Fibroblast of skin of abdomen (primary cell): Measurements from ENCODE around the gene ACE2.
A peak's percentile ranks its signal among the peaks of the same experiment; 100 is the strongest.

Source experiments
- DNase-seq: peaks from one replicate; pipeline ENCODE4 v3.0.0-alpha.2; 2013

ACE2 gene

GRCh38 chrX:15574017-15574416 lies 26.7 kb downstream of the ACE2 start:
- DNase-seq: no peak

GRCh38 chrX:15570145-15570544 lies 30.6 kb downstream of the ACE2 start:
- no peak for DNase-seq

GRCh38 chrX:15567886-15568616 lies 32.7 kb downstream of the ACE2 start:
- DNase-seq: no peak

- DNase-seq: no peak
Measured at GRCh38 chrX:15567267-15567666, 33.5 kb downstream of the ACE2 start.

GRCh38 chrX:15566244-15566643 lies 34.5 kb downstream of the ACE2 start:
- DNase-seq: no peak

- peak; percentile 26 for DNase-seq
Measured at GRCh38 chrX:15564981-15565579, 35.7 kb downstream of the ACE2 start.

- DNase-seq: no peak
Measured at GRCh38 chrX:15563056-15563455, 37.7 kb downstream of the ACE2 start.

GRCh38 chrX:15560924-15561323 lies 39.8 kb downstream of the ACE2 start:
- no peak for DNase-seq

GRCh38 chrX:15559227-15559626 lies 41.5 kb downstream of the ACE2 start:
- no peak for DNase-seq

- no peak for DNase-seq
Measured at GRCh38 chrX:15549189-15550012, 51.4 kb downstream of the ACE2 start.

GRCh38 chrX:15547356-15547755 lies 53.4 kb downstream of the ACE2 start:
- DNase-seq: no peak

- DNase-seq: no peak
Measured at GRCh38 chrX:15546745-15547144, 54.0 kb downstream of the ACE2 start.

GRCh38 chrX:15530318-15530717 lies 70.4 kb downstream of the ACE2 start:
- no peak for DNase-seq

GRCh38 chrX:15529165-15529564 lies 71.6 kb downstream of the ACE2 start:
- DNase-seq: no peak

GRCh38 chrX:15525664-15526416 lies 74.9 kb downstream of the ACE2 start:
- no peak for DNase-seq

- DNase-seq: peak; percentile 14
Measured at GRCh38 chrX:15524417-15524816, 76.3 kb downstream of the ACE2 start.

- no peak for DNase-seq
Measured at GRCh38 chrX:15523088-15523487, 77.7 kb downstream of the ACE2 start.

- DNase-seq: no peak
Measured at GRCh38 chrX:15522464-15522863, 78.3 kb downstream of the ACE2 start.

- no peak for DNase-seq
Measured at GRCh38 chrX:15515931-15516330, 84.8 kb downstream of the ACE2 start.

GRCh38 chrX:15514279-15514678 lies 86.5 kb downstream of the ACE2 start:
- no peak for DNase-seq

- DNase-seq: no peak
Measured at GRCh38 chrX:15512401-15512965, 88.3 kb downstream of the ACE2 start.

GRCh38 chrX:15511563-15511962 lies 89.2 kb downstream of the ACE2 start:
- DNase-seq: no peak
